Kidney (tissue), 14 donors: Measurements from ENCODE around the gene CLEC3A. TPM values are rescaled to one million over a fixed set of nuclear protein-coding genes. Genes with fewer than 3 reads are reported as not detected.

Source experiments
- DNase-seq, 5 donors: peaks; one replicate each; pipeline ENCODE4 v3.0.0-alpha.2; 2013 to 2020
- FAIRE-seq: peaks from 2 replicates; lab custom pipeline; 2012; peaks lifted over from hg19 to GRCh38; lab: Jason Lieb, UNC
- H3K27ac ChIP-seq, 2 donors: one replicate each; pipeline ENCODE4 v1.7.0; 2013; ENCODE audit warnings: low read depth in 2 of 2, low read length in 2 of 2, inconsistent platforms in 1 of 2
- H3K27me3 ChIP-seq: one replicate; pipeline ENCODE4 v1.7.1; 2013; ENCODE audit warnings: low read length, inconsistent platforms; ENCODE audit not compliant: control insufficient read depth, insufficient read depth
- H3K36me3 ChIP-seq, 3 donors: one replicate each; pipeline versions ENCODE4 v1.7.0 to v1.7.1; 2013; ENCODE audit warnings: low read length in 3 of 3, control low read depth in 1 of 3, inconsistent platforms in 1 of 3; ENCODE audit not compliant: insufficient read depth in 3 of 3, control insufficient read depth in 2 of 3
- H3K4me1 ChIP-seq, 3 donors: one replicate each; pipeline versions ENCODE4 v1.7.0 to v1.7.1; 2013; ENCODE audit warnings: low read length in 3 of 3, inconsistent platforms in 1 of 3, low read depth in 1 of 3; ENCODE audit not compliant: control insufficient read depth in 2 of 3, insufficient read depth in 2 of 3
- H3K4me3 ChIP-seq, 3 donors: one replicate each; pipeline versions ENCODE4 v1.7.0 to v1.8.1; 2013; ENCODE audit warnings: low read length in 3 of 3, control low read depth in 1 of 3, inconsistent platforms in 1 of 3
- H3K9ac ChIP-seq, 3 donors: one replicate each; pipeline versions ENCODE4 v1.7.0 to v1.7.1; 2013; ENCODE audit warnings: low read length in 3 of 3, control low read depth in 1 of 3, inconsistent platforms in 1 of 3
- H3K9me3 ChIP-seq, 3 donors: one replicate each; pipeline versions ENCODE4 v1.7.0 to v1.7.1; 2013; ENCODE audit warnings: low read length in 3 of 3, control low read depth in 1 of 3, inconsistent platforms in 1 of 3; ENCODE audit not compliant: control insufficient read depth in 2 of 3, insufficient read depth in 1 of 3
- CTCF ChIP-seq: IDR thresholded peaks from 3 replicates; pipeline ENCODE4 v1.5.1; 2012; ENCODE audit warnings: mild to moderate bottlenecking, moderate library complexity, borderline replicate concordance; ENCODE audit not compliant: insufficient read depth; ENCODE audit errors: extremely low read depth
- intact Hi-C: fragments of 100-400 bp; cut with DNase I; formaldehyde crosslinking; loops from one replicate; pipeline ENCODE4 v1.11.1; 2022
- polyA plus RNA-seq: library from polyadenylated mRNA; stranded (reverse); fragments of 350-450 nt; fragmentation: Illumina TruSeq; extraction: RNeasy Lipid Tissue Mini Kit (QIAGEN cat#74804); gene quantifications from one replicate; pipeline ENCODE4 v1.2.3, GENCODE V29; 2014; ENCODE audit warnings: low read depth, low replicate concordance; ENCODE audit not compliant: insufficient read depth
- total RNA-seq: library from RNA; stranded (reverse); fragmentation: NEBNext Ultra II Directional; extraction: Animal tissue kit (Norgen Biotek cat#: 25700); gene quantifications from one replicate; pipeline ENCODE4 v1.2.1, GENCODE V29; 2021
- donor health status: control.
- donor health status: control.
- donor health status: control.
- donor health status: control.
- donor health status: control.
- donor health status: DM: yes; HTN: yes; CAD: no.
- donor health status: Normal renal cell carcinoma (clear cell type).

Gene CLEC3A
- total and polyA plus RNA-seq, 2 donors from 2014 or later, result not detected

- intact Hi-C loops, result no loop called here
- H3K4me1 ChIP-seq, result no peaks in the 10 kb centered on the region
- FAIRE-seq, result no peak
These were observed 16.5 kb upstream of the CLEC3A start for GRCh38 chr16:78005881-78006280.

GRCh38 chr16:78007121-78007520 lies 15.2 kb upstream of the CLEC3A start:
- H3K27ac ChIP-seq, result no peak overlapping the region
- no peak overlapping the region for H3K9ac ChIP-seq
- H3K27me3 ChIP-seq, result no peaks in the 10 kb centered on the region
- no peaks in the 10 kb centered on the region for H3K9me3 ChIP-seq
- intact Hi-C loops, result no loop called here
- no peaks in the 10 kb centered on the region for H3K4me1 ChIP-seq
- H3K36me3 ChIP-seq, result no peaks in the 10 kb centered on the region
- no peak for DNase-seq
- no peak for FAIRE-seq
- H3K4me3 ChIP-seq, result no peak overlapping the region
- TF ChIP-seq CTCF, result no peak

More at GRCh38 chr16:78005881-78006280, 16.5 kb upstream of the CLEC3A start:
- TF ChIP-seq CTCF, result no peak
- no peaks in the 10 kb centered on the region for H3K9me3 ChIP-seq
- no peak for DNase-seq
- no peaks in the 10 kb centered on the region for H3K27me3 ChIP-seq
- no peak overlapping the region for H3K9ac ChIP-seq
- H3K36me3 ChIP-seq, result no peaks in the 10 kb centered on the region
- no peak overlapping the region for H3K4me3 ChIP-seq
- H3K27ac ChIP-seq, result no peak overlapping the region

GRCh38 chr16:78024159-78024558 lies 1.8 kb downstream of the CLEC3A start:
- no peak for DNase-seq
- FAIRE-seq, result no peak
- intact Hi-C loops, result no loop called here
- H3K4me1 ChIP-seq, result no peaks in the 10 kb centered on the region
- H3K9me3 ChIP-seq, result no peaks in the 10 kb centered on the region
- H3K27ac ChIP-seq, result no peak overlapping the region
- H3K9ac ChIP-seq, result no peak overlapping the region
- no peak for TF ChIP-seq CTCF
- H3K27me3 ChIP-seq, result no peaks in the 10 kb centered on the region
- no peak overlapping the region for H3K4me3 ChIP-seq
- H3K36me3 ChIP-seq, result no peaks in the 10 kb centered on the region

GRCh38 chr16:78025631-78026030 lies 3.3 kb downstream of the CLEC3A start:
- DNase-seq (no peak), FAIRE-seq (no peak)
- H3K27me3 ChIP-seq, result no peaks in the 10 kb centered on the region
- H3K9me3 ChIP-seq, result no peaks in the 10 kb centered on the region
- no peak for TF ChIP-seq CTCF
- H3K9ac ChIP-seq, result no peak overlapping the region
- no peaks in the 10 kb centered on the region for H3K4me1 ChIP-seq
- H3K4me3 ChIP-seq, result no peak overlapping the region
- no peaks in the 10 kb centered on the region for H3K36me3 ChIP-seq
- intact Hi-C loops, result no loop called here
- H3K27ac ChIP-seq, result no peak overlapping the region
